ENCODE measurements around the gene PPP2R5C. TPM values are rescaled to one million over a fixed set of nuclear protein-coding genes. Genes with fewer than 3 reads are reported as not detected.

PPP2R5C gene
- total and polyA plus RNA-seq, 2 of the 8 experiments (the other 6 are each of a cell fraction or from before 2014, with no cell fraction given): 49.6 to 95.9 TPM

DNA sequence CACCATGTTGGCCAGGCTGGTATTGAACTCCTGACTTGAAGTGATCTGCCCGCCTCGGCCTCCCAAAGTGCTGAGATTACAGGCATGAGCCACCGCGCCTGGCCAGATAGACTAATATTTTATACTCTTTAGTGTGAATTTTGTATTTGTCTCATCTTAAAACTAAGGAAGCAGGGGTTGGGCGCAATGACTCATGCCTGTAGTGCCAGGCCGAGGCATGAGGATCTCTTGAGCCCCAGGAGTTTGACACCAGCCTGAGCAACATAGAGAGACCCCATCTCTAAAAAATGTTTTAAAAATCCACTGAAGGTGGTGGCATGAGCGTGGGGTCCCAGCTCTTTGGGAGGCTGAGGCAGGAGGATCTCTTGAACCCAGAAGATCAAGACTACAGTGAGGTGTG, 211.8 kb downstream of the PPP2R5C start (continued):
- TF ChIP-seq CHD7 (IDR thresholded peaks at IDR 0.05; ENCODE audit: insufficient replicate concordance, low read length) (no peak), TAF1 (IDR thresholded peaks at IDR 0.05; ENCODE audit: low read depth, low read length) (no peak), HDAC6 (IDR thresholded peaks at IDR 0.05; ENCODE audit: low read depth, low read length) (no peak), HDAC2 (IDR thresholded peaks at IDR 0.05; ENCODE audit: borderline replicate concordance in 1 of 2, low read depth in 2 of 2, low read length in 2 of 2) (no peak), SIRT6 (IDR thresholded peaks at IDR 0.05; ENCODE audit: low read length) (no peak), TCF12 (IDR thresholded peaks at IDR 0.05; ENCODE audit: low read depth, low read length) (no peak), JUND (IDR thresholded peaks at IDR 0.05; ENCODE audit: low read length) (no peak)
